Measurements from ENCODE around the gene PRAMEF12.

DNA sequence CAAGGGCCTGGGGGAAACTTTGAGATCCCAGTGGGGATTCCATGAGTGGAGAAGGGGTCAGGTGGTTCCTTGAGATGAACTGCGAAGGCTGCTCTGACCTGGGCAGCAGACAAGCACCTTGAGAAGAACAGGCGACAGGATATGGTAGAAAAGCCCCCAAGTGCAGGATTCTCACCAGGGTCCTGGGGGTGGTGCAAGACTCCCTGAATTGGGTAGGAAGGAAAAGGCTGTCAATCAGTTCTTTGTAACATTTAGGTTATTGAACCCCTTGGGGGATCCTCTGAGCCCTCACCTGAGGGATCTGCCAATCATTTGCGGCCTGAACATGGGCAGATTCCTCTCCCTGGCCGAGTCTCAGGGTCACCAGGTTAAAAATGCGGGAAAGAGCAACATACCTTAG, 2.4 kb upstream of the PRAMEF12 start:
- TF ChIP-seq, protein P1, sequence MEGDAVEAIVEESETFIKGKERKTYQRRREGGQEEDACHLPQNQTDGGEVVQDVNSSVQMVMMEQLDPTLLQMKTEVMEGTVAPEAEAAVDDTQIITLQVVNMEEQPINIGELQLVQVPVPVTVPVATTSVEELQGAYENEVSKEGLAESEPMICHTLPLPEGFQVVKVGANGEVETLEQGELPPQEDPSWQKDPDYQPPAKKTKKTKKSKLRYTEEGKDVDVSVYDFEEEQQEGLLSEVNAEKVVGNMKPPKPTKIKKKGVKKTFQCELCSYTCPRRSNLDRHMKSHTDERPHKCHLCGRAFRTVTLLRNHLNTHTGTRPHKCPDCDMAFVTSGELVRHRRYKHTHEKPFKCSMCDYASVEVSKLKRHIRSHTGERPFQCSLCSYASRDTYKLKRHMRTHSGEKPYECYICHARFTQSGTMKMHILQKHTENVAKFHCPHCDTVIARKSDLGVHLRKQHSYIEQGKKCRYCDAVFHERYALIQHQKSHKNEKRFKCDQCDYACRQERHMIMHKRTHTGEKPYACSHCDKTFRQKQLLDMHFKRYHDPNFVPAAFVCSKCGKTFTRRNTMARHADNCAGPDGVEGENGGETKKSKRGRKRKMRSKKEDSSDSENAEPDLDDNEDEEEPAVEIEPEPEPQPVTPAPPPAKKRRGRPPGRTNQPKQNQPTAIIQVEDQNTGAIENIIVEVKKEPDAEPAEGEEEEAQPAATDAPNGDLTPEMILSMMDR (IDR thresholded peaks at IDR 0.05 in 2 of 3, conservative IDR thresholded peaks at IDR 0.05 in 1 of 3; ENCODE audit: control insufficient read depth in 2 of 3, extremely low read depth in 1 of 3, insufficient read depth in 1 of 3, low read depth in 3 of 3, low read length in 3 of 3) = no peak
- no peak for TF ChIP-seq STAT3 (IDR thresholded peaks at IDR 0.05; ENCODE audit: low read depth, low read length)
- no peak for TF ChIP-seq EP300 (IDR thresholded peaks at IDR 0.05; ENCODE audit: borderline replicate concordance in 1 of 2, control insufficient read depth in 1 of 2, low read depth in 2 of 2, low read length in 2 of 2)
- no peak for TF ChIP-seq ZNF207 (IDR thresholded peaks at IDR 0.05; ENCODE audit: borderline replicate concordance)
- TF ChIP-seq, protein P2, sequence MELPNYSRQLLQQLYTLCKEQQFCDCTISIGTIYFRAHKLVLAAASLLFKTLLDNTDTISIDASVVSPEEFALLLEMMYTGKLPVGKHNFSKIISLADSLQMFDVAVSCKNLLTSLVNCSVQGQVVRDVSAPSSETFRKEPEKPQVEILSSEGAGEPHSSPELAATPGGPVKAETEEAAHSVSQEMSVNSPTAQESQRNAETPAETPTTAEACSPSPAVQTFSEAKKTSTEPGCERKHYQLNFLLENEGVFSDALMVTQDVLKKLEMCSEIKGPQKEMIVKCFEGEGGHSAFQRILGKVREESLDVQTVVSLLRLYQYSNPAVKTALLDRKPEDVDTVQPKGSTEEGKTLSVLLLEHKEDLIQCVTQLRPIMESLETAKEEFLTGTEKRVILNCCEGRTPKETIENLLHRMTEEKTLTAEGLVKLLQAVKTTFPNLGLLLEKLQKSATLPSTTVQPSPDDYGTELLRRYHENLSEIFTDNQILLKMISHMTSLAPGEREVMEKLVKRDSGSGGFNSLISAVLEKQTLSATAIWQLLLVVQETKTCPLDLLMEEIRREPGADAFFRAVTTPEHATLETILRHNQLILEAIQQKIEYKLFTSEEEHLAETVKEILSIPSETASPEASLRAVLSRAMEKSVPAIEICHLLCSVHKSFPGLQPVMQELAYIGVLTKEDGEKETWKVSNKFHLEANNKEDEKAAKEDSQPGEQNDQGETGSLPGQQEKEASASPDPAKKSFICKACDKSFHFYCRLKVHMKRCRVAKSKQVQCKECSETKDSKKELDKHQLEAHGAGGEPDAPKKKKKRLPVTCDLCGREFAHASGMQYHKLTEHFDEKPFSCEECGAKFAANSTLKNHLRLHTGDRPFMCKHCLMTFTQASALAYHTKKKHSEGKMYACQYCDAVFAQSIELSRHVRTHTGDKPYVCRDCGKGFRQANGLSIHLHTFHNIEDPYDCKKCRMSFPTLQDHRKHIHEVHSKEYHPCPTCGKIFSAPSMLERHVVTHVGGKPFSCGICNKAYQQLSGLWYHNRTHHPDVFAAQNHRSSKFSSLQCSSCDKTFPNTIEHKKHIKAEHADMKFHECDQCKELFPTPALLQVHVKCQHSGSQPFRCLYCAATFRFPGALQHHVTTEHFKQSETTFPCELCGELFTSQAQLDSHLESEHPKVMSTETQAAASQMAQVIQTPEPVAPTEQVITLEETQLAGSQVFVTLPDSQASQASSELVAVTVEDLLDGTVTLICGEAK (IDR thresholded peaks at IDR 0.05; ENCODE audit: borderline replicate concordance) = no peak

All from GM12878 (cell line).